GM10266 (cell line): Measurements from ENCODE around the gene MEF2C.
A peak's percentile ranks its signal among the peaks of the same experiment; 100 is the strongest.

Experiments used
- DNase-seq: peaks from one replicate; pipeline ENCODE4 v3.0.0; 2012; ENCODE audit errors: extremely low spot score
- TF ChIP-seq, protein P1 (sequence below): IDR thresholded peaks from 2 replicates; pipeline ENCODE4 v1.5.1; 2012; ENCODE audit warnings: mild to moderate bottlenecking, low read depth; ENCODE audit not compliant: control insufficient read depth, insufficient read depth; ENCODE audit errors: missing control alignments

MEF2C gene

DNA sequence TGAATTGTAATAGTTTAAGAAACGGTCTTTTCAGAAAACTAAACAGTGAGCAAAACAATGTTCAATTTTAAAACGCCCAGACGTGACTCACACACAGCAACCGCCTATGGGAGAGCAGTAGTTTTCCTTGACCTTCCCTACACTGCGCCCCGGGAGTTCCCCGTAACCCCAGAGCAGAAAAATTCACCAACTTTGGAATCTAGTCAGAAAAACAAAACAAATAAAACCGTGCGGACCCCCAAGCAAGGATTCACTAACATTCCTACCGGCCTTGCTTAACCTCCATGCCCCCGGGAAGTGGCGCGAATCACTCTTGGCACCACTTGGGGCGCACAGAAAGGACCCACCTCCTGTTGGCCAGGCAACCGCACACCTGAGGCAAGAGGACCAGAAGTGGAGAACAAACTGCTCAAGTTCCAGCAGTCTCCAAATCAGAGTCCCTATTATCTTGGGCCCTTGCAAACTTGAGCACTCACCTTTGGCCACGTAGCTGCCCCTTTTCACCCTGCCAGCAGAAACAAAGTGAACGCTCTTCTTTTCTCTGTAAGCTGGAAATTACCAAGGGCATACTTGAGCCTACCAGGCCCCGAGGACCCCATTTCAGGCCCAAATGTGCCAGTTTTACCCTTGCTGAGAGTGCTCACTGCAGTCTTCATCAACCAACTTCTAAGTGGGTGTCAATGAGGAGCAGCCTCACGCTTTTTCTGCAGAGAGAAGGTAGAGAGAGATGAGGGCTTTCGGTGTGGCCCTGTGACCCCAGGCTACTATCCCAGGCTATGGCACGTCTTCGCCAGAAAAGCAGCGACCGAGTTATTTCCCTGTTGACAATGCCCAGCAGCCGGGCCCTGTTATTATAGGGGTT, 189.7 kb downstream of the MEF2C start:
- TF ChIP-seq, protein P1, sequence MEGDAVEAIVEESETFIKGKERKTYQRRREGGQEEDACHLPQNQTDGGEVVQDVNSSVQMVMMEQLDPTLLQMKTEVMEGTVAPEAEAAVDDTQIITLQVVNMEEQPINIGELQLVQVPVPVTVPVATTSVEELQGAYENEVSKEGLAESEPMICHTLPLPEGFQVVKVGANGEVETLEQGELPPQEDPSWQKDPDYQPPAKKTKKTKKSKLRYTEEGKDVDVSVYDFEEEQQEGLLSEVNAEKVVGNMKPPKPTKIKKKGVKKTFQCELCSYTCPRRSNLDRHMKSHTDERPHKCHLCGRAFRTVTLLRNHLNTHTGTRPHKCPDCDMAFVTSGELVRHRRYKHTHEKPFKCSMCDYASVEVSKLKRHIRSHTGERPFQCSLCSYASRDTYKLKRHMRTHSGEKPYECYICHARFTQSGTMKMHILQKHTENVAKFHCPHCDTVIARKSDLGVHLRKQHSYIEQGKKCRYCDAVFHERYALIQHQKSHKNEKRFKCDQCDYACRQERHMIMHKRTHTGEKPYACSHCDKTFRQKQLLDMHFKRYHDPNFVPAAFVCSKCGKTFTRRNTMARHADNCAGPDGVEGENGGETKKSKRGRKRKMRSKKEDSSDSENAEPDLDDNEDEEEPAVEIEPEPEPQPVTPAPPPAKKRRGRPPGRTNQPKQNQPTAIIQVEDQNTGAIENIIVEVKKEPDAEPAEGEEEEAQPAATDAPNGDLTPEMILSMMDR = no peak
- no peak for DNase-seq

DNA sequence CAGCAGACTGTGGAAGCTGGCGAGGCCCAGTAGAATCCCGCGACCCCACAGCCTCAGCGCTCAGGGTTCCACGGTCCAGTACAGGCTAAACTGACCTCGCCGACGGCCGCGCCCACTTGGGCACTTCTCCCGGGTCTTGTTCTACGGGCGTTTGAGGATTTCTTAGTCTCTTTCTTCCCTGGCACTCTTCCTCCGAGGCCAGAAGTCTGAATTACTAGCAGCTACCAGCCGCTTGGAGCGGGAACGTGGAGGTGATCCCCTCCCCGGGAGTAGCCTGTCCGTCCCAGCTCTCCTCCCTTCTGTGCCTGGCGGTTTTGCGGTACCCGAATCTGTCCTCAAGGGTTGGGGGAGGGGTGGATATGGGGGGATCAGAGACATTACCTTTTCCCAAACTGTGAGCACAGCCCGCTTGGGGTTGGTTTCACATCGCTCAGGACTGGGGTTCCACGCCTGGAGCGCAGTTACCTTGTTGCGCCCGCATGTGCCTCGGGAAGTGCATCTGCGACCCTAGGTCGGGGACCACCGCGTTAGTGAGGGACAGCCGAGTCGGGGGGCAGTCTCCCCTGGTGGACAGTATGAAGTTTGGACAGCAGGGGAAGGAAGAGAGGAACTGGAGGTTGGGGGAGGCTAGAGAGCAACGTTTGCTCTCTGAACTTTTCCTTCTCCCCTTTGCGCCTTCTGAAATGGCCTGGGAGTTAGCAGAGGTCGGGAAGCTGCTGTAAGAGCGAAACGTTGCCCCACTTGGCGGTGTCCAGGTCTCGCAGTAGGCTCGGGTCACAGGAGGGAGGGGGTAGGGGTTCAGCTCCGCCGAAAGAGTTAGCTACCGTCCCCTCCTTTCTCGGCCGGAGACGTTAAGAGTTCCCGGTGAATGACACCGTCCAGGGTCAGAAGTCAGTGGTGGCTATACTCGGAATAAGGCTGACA, 190.8 kb downstream of the MEF2C start:
- TF ChIP-seq, protein P1 = no peak
- no peak for DNase-seq

DNA sequence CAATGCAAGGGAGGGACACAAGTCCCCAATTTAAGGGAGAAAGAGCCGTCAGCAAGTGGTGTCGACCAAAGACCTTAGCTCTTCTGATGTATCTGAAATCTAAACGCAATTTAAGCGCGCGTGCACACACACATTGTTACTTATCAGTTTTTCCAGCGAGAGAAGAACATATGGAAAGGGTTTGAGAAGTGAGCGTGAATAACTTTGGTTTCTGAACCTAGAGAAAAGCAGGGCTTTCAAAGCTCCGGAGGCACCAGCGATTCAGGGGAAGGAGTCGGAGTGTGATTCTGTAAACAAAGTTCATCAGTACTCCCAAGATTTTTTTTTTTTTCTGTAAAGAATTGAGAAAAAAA, 191.8 kb downstream of the MEF2C start:
- DNase-seq = no peak
- TF ChIP-seq, protein P1 = no peak

DNA sequence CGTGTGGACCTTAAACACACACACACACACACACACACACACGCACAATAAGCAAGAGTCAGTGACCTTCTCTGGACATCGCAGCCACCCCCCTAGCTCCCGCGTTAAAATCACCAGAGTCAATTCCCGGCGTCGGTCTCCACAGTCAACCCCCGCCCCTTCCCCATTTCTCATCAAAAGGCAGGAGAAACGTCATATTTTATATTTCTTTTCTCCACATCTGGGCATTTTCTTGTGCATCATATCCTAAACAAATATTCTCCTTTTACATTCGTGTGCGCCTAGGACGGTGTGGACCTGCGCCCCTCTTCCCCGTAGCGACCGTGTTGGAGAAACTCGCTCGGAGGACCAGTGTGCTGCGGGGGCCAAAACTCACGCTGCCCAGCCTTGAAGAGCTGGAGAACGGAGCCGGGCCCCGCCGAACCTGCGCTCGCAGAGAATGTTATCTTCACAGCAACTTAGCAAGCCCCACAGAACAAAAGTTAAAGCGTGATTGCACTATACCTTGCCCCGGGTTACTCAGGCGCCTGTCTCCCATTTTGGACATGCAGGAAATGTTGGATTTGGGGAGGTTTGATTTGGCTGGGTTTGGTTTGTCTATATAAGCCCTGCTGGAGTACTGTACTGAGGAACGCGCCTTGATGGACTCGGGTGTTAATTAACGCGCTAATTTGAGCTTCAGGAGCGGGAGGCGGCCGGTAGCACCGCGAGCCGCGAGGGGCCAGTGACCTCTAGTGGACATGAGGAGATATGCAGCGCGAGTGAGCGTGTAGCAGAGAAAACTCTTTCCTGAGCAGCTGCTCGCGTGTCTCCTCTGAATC, 192.4 kb downstream of the MEF2C start:
- DNase-seq = peak; percentile 79

DNA sequence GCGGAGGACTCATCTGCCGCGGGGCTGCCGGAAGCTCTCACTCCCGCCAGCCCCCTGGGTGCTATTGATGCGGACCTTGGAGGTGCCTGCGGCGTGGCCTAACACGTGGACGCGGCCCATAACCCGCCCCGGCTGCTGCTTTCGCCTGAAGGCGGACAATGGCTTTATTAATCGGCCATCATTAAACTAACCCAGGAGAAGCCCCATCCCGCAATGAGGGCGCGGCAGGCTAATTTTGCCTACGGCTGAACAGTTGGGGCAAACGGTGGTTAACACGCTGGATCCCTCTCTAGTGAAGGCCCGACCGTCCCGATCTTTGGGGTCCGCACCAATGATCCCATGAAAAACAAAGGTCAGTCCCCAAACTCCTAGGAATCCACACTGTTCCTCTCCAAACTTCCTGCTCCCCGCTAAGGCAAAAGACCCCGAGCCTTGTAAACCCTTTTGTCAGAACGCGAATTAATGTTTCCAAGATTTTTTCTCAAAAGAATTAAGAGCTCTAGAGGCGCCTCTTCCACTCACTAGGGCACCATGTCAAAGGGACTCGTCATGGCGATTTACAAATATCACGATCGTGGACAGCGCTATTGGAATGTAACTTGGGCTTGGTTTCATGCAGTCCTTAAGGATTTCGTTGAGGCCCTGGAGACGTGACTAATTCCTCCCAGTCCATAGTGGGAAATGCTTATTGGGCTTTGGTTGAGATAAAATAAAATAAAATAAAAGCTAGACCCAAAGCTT, 193.1 kb downstream of the MEF2C start:
- TF ChIP-seq, protein P1 = no peak
- DNase-seq = no peak

More for the DNA sequence above, 192.4 kb downstream of the MEF2C start:
- TF ChIP-seq, protein P1 = peak; percentile 95

DNA sequence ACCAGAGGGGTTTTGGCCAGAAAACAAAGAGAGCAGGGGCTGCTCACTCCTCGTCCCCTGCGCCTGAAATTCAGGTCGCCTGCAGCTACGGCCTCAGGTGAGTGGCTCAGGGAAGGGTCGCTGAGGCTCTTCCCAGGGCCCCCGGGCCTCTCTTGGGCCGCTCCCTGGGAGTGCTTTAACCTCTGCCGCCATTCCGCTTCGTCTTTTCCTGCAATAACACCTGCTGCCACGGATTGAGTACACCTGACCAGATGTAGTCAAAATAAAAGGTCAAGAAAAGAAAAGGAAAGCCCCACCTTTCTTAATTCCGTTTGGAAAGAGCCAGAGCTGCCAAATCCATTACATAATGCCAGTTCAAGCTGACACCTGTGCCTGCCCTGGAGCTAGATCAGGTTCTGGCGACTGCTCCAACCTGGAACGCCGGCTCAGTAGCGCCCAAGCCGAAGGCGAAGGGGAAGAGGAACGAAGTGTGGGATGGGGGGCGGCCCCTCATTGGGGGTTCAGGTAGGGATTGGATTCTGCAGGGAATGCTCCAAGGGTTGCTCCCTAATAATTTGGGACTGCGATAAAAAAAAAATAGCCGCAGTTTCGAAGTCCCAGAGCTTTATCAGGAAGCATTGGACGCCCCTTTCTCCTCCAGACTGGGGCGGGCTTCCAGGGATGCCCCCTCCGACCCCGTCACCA, 193.9 kb downstream of the MEF2C start:
- no peak for DNase-seq

More for the DNA sequence above, 193.9 kb downstream of the MEF2C start:
- TF ChIP-seq, protein P1 = no peak
